Measurements from ENCODE around the gene PSMD3.
"Not testable (repeated sequence)": the region's sequence is repeated elsewhere in the genome, so short reads cannot be mapped to it uniquely, and the experiment has no call there.

Gene PSMD3

DNA sequence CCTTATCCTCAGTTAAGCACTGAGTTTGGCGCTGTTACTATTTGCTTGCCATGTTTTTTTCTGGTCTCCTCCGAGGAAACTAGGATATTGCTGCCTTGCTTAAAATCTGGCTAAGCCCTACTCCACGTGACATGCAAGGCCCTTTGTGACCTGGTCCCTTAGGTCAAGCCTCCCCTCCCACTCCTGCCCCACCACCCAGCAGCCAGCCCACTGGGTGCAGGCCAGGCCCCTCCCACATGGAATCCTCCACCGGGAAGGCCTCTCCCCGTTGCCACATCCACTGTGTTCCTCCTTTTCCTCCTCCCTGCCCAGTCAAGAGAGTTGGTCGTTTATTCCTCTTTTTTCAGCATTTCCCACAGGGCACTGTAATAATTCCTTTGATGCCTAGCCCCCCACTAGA lies 16.2 kb downstream of the PSMD3 start:
- H3K36me3 Mint-ChIP-seq (ENCODE audit: low read depth) = peaks cover 71% of the 10 kb centered on the region
- intact Hi-C loops (cut with micrococcal nuclease) = no loop called here
- no peak overlapping the region for H3K4me3 Mint-ChIP-seq
- H3K9me3 Mint-ChIP-seq = no peaks in the 10 kb centered on the region
- peak overlapping the region; percentile 23 for H3K27ac Mint-ChIP-seq
- no peaks in the 10 kb centered on the region for H3K27me3 Mint-ChIP-seq
- peaks cover 15% of the 10 kb centered on the region for H3K4me1 Mint-ChIP-seq (ENCODE audit: low read depth)

DNA sequence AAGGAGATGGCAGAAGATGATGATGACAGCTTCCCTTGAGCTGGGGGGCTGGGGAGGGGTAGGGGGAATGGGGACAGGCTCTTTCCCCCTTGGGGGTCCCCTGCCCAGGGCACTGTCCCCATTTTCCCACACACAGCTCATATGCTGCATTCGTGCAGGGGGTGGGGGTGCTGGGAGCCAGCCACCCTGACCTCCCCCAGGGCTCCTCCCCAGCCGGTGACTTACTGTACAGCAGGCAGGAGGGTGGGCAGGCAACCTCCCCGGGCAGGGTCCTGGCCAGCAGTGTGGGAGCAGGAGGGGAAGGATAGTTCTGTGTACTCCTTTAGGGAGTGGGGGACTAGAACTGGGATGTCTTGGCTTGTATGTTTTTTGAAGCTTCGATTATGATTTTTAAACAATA lies 16.9 kb downstream of the PSMD3 start:
- Mint-ChIP-seq H3K27ac (no peak overlapping the region), H3K4me1 (ENCODE audit: low read depth) (peaks cover 15% of the 10 kb centered on the region), H3K36me3 (ENCODE audit: low read depth) (peaks cover 64% of the 10 kb centered on the region), H3K4me3 (no peak overlapping the region), H3K27me3 (no peaks in the 10 kb centered on the region), H3K9me3 (no peaks in the 10 kb centered on the region)
- intact Hi-C loops (cut with micrococcal nuclease) = no loop called here

DNA sequence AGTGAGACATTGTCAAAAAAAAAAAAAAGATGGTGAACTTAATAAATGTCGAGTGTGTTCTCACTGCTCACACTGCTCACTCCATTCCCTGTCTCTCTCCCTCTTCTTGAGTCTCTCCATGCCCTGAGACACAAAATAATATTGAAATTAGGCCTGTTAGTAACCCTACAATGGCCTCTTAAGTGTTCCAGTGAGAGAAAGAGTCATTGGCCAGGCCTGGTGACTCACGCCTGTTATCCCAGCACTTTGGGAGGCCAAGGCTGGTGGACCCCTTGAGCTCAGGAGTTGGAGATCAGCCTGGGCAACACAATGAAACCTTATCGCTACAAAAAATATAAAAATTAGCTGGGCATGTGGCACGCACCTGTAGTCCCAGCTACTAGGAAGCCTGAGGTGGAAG lies 18.5 kb downstream of the PSMD3 start:
- peaks cover 15% of the 10 kb centered on the region for H3K4me1 Mint-ChIP-seq (ENCODE audit: low read depth)
- H3K9me3 Mint-ChIP-seq = no peaks in the 10 kb centered on the region
- H3K4me3 Mint-ChIP-seq = no peak overlapping the region
- H3K36me3 Mint-ChIP-seq (ENCODE audit: low read depth) = peaks cover 48% of the 10 kb centered on the region
- no peak overlapping the region for H3K27ac Mint-ChIP-seq
- H3K27me3 Mint-ChIP-seq = no peaks in the 10 kb centered on the region
- intact Hi-C loops (cut with micrococcal nuclease) = no loop called here

DNA sequence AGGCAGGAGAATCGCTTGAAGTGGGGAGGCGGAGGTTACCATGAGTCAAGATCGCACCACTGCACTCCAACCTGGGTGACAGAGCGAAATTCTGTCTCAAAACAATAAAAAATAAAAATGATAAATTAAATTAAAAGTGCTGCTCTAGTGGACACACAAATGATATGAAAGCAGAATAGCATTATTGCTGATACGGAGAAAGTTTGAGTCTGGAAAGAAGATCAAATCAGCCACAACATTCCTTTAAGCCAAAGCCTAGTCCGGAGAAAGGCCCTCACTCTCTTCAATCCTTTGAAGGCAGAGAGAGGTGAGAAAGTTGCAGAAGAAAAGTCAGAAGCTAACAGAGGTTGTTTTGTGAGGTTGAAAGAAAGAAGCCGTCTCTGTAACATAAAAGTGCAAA lies 19.6 kb downstream of the PSMD3 start:
- intact Hi-C loops (cut with micrococcal nuclease) = no loop called here
- Mint-ChIP-seq H3K4me3 (no peak overlapping the region), H3K27me3 (peaks cover 5% of the 10 kb centered on the region), H3K9me3 (no peaks in the 10 kb centered on the region), H3K4me1 (ENCODE audit: low read depth) (peaks cover 15% of the 10 kb centered on the region), H3K36me3 (ENCODE audit: low read depth) (peaks cover 37% of the 10 kb centered on the region), H3K27ac (no peak overlapping the region)

DNA sequence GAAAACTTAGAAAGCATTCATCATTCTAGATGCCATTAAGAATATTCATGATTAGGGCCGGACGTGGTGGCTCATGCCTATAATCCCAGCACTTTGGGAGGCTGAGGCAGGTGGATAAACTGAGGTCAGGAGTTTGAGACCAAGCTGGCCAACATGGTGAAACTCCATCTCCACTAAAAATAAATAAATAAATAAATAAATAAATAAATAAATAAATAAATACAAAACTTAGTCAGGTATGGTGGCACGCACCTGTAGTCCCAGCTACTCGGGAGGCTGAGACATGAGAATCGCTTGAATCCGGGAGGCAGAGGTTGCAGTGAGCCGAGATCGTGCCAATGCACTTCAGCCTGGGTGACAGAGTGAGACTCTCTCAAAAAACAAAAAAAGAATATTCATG lies 20.7 kb downstream of the PSMD3 start:
- H3K4me1 Mint-ChIP-seq (ENCODE audit: low read depth); H3K4me3 Mint-ChIP-seq; intact Hi-C loops (cut with micrococcal nuclease); H3K27ac Mint-ChIP-seq; H3K27me3 Mint-ChIP-seq; H3K9me3 Mint-ChIP-seq: not testable (repeated sequence)
- H3K36me3 Mint-ChIP-seq (ENCODE audit: low read depth) = peaks cover 26% of the 10 kb centered on the region

DNA sequence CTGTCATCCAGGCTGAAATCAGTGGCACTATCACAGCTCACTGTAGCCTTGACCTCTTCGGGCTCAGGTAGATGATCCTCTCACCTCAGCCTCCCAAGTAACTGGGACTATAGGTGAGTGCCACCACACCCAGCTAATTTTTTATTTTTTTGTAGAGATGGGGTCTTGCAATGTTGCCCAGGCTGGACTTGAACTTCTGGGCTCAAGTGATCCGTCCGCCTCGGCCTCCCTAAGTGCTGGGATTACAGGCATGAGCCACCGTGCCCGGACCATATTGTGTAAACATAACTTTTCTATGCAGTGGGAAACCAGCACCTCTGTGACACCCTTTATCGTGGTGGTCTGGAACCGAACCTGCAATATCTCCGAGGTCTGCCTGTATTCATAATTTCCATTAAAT lies 23.5 kb downstream of the PSMD3 start:
- no peak overlapping the region for H3K27ac Mint-ChIP-seq
- H3K9me3 Mint-ChIP-seq = no peaks in the 10 kb centered on the region
- no peaks in the 10 kb centered on the region for H3K36me3 Mint-ChIP-seq (ENCODE audit: low read depth)
- H3K27me3 Mint-ChIP-seq = peaks cover 7% of the 10 kb centered on the region
- intact Hi-C loops (cut with micrococcal nuclease) = no loop called here
- H3K4me1 Mint-ChIP-seq (ENCODE audit: low read depth) = peaks cover 5% of the 10 kb centered on the region
- H3K4me3 Mint-ChIP-seq = no peak overlapping the region

DNA sequence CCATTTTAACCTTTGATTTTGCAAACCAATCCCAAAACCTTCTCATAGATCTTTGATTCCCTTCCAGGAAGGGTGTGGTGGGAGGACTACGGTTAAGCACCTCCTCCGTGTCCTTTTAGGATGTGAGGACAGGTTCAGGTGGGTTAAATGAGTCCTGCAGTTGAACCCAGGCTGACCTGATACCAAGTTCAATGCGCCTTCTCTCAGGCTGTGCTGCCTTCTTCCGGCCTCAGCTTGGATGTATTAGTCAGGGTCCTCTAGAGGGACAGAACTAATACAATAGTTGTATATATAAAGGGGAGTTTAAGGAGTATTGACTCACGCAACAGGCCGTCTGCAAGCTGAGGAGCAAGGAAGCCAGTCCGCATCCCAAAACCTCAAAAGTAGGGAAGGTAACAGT lies 24.1 kb downstream of the PSMD3 start:
- Mint-ChIP-seq H3K4me3 (no peak overlapping the region), H3K4me1 (ENCODE audit: low read depth) (peaks cover 5% of the 10 kb centered on the region), H3K36me3 (ENCODE audit: low read depth) (no peaks in the 10 kb centered on the region), H3K27ac (no peak overlapping the region), H3K27me3 (peaks cover 7% of the 10 kb centered on the region), H3K9me3 (no peaks in the 10 kb centered on the region)
- intact Hi-C loops (cut with micrococcal nuclease) = no loop called here

DNA sequence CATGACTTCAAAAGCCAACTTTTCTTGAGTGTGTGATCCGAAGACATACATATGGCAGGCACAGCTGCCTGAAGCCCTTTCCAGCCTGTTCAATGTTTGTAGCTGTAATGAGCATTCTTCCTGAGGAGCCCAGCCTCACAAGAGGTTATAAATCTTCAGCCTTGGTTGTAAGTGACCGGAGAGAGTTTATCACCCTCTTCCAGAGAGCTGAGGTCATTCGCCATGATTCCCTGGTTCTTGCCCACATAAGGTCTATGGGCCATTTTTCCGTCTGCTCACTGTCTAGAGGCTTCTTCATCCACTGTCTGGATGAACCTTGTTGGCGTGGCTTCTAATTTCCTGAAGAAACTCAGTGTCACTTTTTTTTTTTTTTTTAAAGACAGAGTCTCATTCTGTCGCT lies 24.9 kb downstream of the PSMD3 start:
- peaks cover 7% of the 10 kb centered on the region for H3K27me3 Mint-ChIP-seq
- no peak overlapping the region for H3K4me3 Mint-ChIP-seq
- no peaks in the 10 kb centered on the region for H3K9me3 Mint-ChIP-seq
- intact Hi-C loops (cut with micrococcal nuclease) = no loop called here
- H3K4me1 Mint-ChIP-seq (ENCODE audit: low read depth) = peaks cover 5% of the 10 kb centered on the region
- no peaks in the 10 kb centered on the region for H3K36me3 Mint-ChIP-seq (ENCODE audit: low read depth)
- H3K27ac Mint-ChIP-seq = no peak overlapping the region

DNA sequence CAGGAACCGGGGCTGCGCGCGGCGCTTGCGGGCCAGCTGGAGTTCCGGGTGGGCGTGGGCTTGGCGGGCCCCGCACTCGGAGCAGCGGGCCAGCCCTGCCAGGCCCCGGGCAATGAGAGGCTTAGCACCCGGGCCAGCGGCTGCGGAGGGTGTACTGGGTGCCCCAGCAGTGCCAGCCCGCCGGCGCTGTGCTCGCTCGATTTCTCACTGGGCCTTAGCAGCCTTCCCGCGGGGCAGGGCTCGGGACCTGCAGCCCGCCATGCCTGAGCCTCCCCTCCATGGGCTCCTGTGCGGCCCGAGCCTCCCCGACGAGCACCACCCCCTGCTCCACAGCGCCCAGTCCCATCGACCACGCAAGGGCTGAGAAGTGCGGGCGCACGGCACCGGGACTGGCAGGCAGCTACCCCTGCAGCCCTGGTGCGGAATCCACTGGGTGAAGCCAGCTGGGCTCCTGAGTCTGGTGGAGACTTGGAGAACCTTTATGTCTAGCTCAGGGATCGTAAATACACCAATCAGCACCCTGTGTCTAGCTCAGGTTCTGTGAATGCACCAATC lies 30.4 kb downstream of the PSMD3 start:
- not testable (repeated sequence) for H3K4me3 Mint-ChIP-seq; H3K27ac Mint-ChIP-seq; H3K36me3 Mint-ChIP-seq (ENCODE audit: low read depth); H3K9me3 Mint-ChIP-seq
- Mint-ChIP-seq H3K4me1 (ENCODE audit: low read depth) (peaks cover 20% of the 10 kb centered on the region), H3K27me3 (peaks cover 36% of the 10 kb centered on the region)
- intact Hi-C loops (cut with micrococcal nuclease) = loop anchor here (5.0 kb wide), 1 partner anchor 156 kb away; no protein-coding TSS in a partner anchor

DNA sequence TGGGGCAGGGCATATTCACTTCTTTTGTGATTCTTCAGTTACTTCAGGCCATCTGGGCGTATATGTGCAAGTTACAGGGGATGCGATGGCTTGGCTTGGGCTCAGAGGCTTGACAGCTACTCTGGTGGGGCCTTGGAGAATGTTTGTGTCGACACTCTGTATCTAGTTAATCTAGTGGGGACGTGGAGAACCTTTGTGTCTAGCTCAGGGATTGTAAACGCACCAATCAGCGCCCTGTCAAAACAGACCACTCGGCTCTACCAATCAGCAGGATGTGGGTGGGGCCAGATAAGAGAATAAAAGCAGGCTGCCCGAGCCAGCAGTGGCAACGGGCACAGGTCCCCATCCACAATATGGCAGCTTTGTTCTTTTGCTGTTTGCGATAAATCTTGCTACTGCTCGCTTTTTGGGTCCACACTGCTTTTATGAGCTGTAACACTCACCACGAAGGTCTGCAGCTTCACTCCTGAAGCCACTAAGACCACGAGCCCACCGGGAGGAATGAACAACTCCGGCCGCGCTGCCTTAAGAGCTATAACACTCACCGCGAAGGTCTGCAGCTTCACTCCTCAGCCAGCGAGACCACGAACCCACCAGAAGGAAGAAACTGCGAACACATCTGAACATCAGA lies 31.5 kb downstream of the PSMD3 start:
- H3K9me3 Mint-ChIP-seq; H3K36me3 Mint-ChIP-seq (ENCODE audit: low read depth); H3K27ac Mint-ChIP-seq; H3K4me3 Mint-ChIP-seq: not testable (repeated sequence)
- intact Hi-C loops (cut with micrococcal nuclease) = loop anchor here (5.0 kb wide), 1 partner anchor 155 kb away; no protein-coding TSS in a partner anchor
- Mint-ChIP-seq H3K4me1 (ENCODE audit: low read depth) (peaks cover 27% of the 10 kb centered on the region), H3K27me3 (peaks cover 38% of the 10 kb centered on the region)

DNA sequence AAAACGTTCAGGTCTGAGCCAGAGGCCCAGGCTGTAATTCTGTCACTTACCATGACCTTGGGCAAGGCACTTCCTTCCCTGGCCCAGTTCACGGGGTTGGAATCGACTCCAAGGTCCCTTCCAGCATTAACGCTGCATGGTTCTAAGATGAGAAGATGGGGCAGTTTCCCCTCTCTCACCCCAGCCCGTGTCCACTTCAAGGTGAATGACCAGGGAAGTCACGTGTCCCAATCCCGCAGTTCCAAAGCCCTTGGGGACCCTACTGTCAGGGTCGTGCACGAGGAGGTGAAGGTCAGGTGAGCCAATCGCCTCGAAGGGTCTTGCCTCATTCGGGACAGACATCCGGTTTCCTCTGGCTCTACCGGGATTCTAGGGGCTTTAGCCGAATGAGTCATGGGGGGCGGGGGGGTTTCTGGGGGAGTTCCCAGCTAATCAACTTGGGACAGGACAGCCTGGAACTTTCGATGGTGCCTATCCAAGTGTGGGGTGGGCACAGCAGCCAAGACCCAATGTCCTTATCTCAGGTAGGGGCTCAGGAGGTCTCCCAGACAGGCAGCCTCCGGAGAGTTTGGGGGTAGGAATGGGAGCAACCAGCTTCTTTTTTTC lies 33.9 kb downstream of the PSMD3 start:
- Mint-ChIP-seq H3K4me3 (no peak overlapping the region), H3K36me3 (ENCODE audit: low read depth) (peaks cover 15% of the 10 kb centered on the region), H3K27ac (no peak overlapping the region), H3K4me1 (ENCODE audit: low read depth) (peaks cover 22% of the 10 kb centered on the region), H3K27me3 (peaks cover 38% of the 10 kb centered on the region), H3K9me3 (no peaks in the 10 kb centered on the region)
- intact Hi-C loops (cut with micrococcal nuclease) = loop anchor here (5.0 kb wide), 1 partner anchor 153 kb away; no protein-coding TSS in a partner anchor

DNA sequence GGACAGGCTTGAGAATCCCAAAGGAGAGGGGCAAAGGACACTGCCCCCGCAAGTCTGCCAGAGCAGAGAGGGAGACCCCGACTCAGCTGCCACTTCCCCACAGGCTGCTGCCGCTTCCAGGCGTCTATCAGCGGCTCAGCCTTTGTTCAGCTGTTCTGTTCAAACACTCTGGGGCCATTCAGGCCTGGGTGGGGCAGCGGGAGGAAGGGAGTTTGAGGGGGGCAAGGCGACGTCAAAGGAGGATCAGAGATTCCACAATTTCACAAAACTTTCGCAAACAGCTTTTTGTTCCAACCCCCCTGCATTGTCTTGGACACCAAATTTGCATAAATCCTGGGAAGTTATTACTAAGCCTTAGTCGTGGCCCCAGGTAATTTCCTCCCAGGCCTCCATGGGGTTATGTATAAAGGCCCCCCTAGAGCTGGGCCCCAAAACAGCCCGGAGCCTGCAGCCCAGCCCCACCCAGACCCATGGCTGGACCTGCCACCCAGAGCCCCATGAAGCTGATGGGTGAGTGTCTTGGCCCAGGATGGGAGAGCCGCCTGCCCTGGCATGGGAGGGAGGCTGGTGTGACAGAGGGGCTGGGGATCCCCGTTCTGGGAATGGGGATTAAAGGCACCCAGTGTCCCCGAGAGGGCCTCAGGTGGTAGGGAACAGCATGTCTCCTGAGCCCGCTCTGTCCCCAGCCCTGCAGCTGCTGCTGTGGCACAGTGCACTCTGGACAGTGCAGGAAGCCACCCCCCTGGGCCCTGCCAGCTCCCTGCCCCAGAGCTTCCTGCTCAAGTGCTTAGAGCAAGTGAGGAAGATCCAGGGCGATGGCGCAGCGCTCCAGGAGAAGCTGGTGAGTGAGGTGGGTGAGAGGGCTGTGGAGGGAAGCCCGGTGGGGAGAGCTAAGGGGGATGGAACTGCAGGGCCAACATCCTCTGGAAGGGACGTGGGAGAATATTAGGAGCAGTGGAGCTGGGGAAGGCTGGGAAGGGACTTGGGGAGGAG lies 34.7 kb downstream of the PSMD3 start, which contains the start of gene CSF3:
CSF3 (plus strand) TSS at position 436 of the 993 bp plus-strand sequence; CDS start at position 471, 35 bp downstream.
- peak within 1 kb of the TSS; percentile 4 for H3K27ac Mint-ChIP-seq
- peaks cover 23% of the 10 kb centered on the region for H3K36me3 Mint-ChIP-seq (ENCODE audit: low read depth)
- peaks cover 38% of the 10 kb centered on the region for H3K27me3 Mint-ChIP-seq
- H3K4me1 Mint-ChIP-seq (ENCODE audit: low read depth) = peaks cover 22% of the 10 kb centered on the region
- no peak within 1 kb of the TSS for H3K4me3 Mint-ChIP-seq
- intact Hi-C loops (cut with micrococcal nuclease) = no loop called here
- no peaks in the 10 kb centered on the region for H3K9me3 Mint-ChIP-seq

DNA sequence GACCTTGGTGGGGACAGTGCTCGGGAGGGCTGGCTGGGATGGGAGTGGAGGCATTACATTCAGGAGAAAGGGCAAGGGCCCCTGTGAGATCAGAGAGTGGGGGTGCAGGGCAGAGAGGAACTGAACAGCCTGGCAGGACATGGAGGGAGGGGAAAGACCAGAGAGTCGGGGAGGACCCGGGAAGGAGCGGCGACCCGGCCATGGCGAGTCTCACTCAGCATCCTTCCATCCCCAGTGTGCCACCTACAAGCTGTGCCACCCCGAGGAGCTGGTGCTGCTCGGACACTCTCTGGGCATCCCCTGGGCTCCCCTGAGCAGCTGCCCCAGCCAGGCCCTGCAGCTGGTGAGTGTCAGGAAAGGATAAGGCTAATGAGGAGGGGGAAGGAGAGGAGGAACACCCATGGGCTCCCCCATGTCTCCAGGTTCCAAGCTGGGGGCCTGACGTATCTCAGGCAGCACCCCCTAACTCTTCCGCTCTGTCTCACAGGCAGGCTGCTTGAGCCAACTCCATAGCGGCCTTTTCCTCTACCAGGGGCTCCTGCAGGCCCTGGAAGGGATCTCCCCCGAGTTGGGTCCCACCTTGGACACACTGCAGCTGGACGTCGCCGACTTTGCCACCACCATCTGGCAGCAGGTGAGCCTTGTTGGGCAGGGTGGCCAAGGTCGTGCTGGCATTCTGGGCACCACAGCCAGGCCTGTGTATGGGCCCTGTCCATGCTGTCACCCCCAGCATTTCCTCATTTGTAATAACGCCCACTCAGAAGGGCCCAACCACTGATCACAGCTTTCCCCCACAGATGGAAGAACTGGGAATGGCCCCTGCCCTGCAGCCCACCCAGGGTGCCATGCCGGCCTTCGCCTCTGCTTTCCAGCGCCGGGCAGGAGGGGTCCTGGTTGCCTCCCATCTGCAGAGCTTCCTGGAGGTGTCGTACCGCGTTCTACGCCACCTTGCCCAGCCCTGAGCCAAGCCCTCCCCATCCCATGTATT lies 35.7 kb downstream of the PSMD3 start:
- Mint-ChIP-seq H3K9me3 (no peaks in the 10 kb centered on the region), H3K27ac (peak overlapping the region; percentile 4), H3K4me1 (ENCODE audit: low read depth) (peaks cover 22% of the 10 kb centered on the region), H3K36me3 (ENCODE audit: low read depth) (peaks cover 32% of the 10 kb centered on the region), H3K27me3 (peaks cover 36% of the 10 kb centered on the region), H3K4me3 (no peak overlapping the region)
- intact Hi-C loops (cut with micrococcal nuclease) = no loop called here

Measured in dendritic cell treated with granulocyte-macrophage colony-stimulating factor and Interleukin-4, amounts not matched to agents 40 ng/mL and 50 ng/mL, for 4 days (primary cell).